OCI-LY3 (cell line): ENCODE data around the gene CADPS.

Source experiments
- EZH2phosphoT487 ChIP-seq: fragments of 200-600 bp; shearing (Covaris generic); IDR thresholded peaks from 2 replicates; pipeline ENCODE4 v1.6.1; 2018; ENCODE audit warnings: antibody characterized with exemption, mixed run types, low read depth
- TF ChIP-seq, protein P1 (sequence below): fragments of 200-600, 300-600 bp; sonication (generic); IDR thresholded peaks from 2 replicates; pipeline ENCODE4 v1.5.1; 2014; ENCODE audit warnings: antibody characterized with exemption, low read length, low read depth

GRCh38 chr3:62503516-62503915 lies 371.7 kb downstream of the CADPS start:
- no peak for TF ChIP-seq EZH2phosphoT487
- TF ChIP-seq, protein P1, sequence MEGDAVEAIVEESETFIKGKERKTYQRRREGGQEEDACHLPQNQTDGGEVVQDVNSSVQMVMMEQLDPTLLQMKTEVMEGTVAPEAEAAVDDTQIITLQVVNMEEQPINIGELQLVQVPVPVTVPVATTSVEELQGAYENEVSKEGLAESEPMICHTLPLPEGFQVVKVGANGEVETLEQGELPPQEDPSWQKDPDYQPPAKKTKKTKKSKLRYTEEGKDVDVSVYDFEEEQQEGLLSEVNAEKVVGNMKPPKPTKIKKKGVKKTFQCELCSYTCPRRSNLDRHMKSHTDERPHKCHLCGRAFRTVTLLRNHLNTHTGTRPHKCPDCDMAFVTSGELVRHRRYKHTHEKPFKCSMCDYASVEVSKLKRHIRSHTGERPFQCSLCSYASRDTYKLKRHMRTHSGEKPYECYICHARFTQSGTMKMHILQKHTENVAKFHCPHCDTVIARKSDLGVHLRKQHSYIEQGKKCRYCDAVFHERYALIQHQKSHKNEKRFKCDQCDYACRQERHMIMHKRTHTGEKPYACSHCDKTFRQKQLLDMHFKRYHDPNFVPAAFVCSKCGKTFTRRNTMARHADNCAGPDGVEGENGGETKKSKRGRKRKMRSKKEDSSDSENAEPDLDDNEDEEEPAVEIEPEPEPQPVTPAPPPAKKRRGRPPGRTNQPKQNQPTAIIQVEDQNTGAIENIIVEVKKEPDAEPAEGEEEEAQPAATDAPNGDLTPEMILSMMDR, result no peak
